Urothelium cell line (cell line): ENCODE measurements around the gene DHX15.
"Not testable (repeated sequence)": the region's sequence is repeated elsewhere in the genome, so short reads cannot be mapped to it uniquely, and the experiment has no call there.

ENCODE experiments used
- DNase-seq: peaks from one replicate; pipeline ENCODE4 v3.0.0; 2011; ENCODE audit warnings: low spot score, mixed read lengths
- FAIRE-seq: peaks from 2 replicates; lab custom pipeline; 2011; peaks lifted over from hg19 to GRCh38; lab: Jason Lieb, UNC

The DHX15 gene

DNA sequence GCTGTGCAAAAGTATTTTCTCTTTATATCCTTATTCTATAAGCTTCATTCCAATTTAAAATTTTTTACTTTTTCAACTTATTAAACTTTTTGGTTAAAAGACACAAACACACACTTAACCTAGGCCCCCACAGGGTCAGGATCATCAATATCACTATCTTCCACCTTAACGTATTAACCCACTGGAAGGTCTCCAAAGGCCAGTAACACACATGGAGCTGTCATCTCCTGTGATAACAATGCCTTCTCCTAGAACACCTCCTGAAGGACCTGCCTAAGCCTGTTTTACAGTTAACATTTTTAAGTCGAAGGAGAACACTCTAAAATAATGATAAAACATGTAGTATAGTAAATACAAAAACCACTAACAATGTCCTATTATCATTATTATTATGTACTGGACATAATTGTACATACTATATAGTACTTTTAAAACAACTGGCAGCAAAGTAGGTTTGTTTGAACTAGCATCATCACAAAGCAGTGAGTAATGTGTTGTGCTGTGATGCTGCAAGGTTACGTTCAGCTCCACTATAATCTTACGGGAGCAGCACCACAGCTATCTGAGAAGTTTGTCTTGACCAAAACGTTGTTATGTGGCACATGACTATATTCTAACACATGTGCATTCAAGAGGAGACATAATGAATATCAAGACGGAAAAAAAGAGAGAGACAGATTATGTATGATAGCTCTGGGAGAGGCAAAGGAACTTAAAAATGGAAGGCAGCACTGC is 33.7 kb downstream of the DHX15 start:
- DNase-seq (no peak), FAIRE-seq (no peak)

GRCh38 chr4:24547979-24548378 is 36.4 kb downstream of the DHX15 start:
- FAIRE-seq (no peak), DNase-seq (no peak)

DNA sequence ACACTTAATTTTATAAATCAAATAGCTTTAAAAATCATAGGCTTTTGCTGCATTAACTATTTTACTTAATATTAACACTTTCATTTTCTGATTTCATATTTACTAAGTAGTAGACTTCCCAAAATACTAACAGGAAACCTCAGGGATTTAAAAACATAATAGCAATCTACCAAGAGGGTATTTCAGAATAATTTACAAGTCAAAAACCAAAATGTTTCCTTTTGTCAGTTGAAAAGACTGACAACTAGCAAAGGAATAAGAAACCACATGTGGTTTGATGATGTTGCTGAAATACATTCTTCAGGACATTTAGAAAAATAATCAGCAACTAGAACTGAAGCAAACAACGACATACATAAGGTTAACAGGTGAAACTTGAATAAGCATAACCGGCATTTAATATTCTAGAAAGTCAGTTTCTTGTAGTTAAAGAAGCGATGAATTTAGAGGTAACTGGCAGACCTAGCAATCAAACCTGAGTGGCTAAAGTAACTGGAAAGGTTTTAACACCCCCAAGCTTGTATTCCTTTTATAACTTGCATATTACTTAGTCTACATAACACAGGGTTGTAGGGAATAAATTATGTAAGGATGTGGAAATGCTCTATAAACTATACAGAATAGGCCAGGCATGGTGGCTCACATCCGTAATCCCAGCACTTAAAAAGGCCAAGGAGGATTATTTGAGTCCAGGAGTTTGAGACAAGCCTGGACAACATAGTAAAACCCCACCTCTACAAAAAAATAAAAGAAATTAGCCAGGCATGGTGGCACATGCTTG is 40.0 kb downstream of the DHX15 start:
- DNase-seq (no peak), FAIRE-seq (no peak)

DNA sequence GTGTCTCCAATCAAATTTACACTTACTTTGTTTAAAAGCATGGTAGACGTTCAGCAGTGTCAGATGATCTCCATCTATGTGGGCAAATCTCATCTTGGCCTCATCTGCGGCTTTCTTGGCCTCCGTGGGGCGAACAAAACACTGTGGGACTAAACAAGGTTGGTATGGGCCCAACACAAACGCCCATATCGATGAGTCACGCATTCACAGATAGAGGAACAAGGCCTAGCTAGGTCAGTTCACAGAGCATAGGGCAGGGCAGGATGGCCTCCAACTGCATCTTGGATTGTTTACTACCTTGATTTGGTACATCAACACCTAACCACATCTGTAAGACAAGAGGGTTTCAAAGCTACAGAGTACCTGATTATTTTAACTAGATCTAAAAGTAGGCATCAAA is 47.3 kb downstream of the DHX15 start:
- FAIRE-seq = no peak

DNA sequence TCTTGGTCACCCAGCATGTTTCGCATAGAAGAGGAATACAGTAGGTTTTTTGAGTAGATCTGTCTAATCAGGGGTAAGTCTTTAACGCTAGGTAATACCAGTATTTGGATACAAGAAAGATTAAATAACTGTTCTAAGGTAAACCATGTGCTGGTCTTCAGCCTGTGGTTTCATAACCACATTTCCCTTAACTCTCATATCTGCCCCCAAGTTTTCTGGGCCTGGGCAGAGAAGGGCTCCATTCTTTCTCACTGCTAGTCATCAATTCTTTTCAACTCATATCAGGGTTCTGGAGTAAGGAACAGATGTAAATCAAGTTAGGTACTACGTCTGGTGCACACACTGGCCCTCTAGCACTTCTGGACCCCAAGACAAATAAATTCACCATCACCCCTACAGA is 49.0 kb downstream of the DHX15 start:
- DNase-seq (no peak), FAIRE-seq (no peak)

More for the DNA sequence above, 47.3 kb downstream of the DHX15 start:
- no peak for DNase-seq

DNA sequence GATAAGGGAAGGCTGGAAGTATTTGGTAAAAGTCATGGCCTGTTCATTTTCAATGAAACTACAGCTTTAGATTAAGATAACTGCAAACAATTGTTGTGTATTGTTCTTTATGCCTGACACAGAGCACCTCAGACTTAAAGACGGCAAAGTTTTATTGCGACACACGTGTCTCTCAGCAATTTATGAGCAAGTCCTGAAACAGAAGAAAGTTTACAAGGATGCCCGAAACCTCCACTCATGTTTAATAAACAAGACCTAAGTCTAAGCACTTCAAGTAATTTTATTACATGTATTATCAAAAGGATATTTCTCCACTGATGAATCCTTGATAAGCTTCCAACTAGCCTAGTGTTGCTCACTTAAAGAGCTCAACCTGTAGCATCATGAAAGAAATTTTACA is 51.0 kb downstream of the DHX15 start:
- DNase-seq = no peak
- no peak for FAIRE-seq

DNA sequence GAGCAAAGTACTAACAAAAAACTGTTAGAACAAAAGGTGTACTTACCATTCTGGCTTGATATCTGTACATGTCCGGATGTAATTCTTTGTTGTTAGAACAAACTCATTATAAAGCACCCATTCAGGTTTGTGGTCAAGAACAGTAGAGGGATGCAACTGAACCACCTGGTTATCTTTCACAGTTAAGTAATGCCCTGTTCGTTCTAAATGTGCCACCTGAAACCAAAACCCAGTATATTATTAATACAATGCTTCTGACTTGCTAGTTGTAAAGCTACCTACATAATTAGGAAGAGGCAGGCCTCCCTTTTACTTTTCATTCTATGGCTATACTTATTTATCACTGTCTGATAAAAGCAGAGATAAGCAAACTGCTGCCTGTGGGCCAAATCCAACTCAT is 54.8 kb downstream of the DHX15 start:
- DNase-seq (no peak), FAIRE-seq (no peak)

- DNase-seq (no peak), FAIRE-seq (no peak)
These were observed 57.0 kb downstream of the DHX15 start for GRCh38 chr4:24527371-24527770.

GRCh38 chr4:24521544-24521943 is 62.8 kb downstream of the DHX15 start:
- DNase-seq (no peak), FAIRE-seq (no peak)

DNA sequence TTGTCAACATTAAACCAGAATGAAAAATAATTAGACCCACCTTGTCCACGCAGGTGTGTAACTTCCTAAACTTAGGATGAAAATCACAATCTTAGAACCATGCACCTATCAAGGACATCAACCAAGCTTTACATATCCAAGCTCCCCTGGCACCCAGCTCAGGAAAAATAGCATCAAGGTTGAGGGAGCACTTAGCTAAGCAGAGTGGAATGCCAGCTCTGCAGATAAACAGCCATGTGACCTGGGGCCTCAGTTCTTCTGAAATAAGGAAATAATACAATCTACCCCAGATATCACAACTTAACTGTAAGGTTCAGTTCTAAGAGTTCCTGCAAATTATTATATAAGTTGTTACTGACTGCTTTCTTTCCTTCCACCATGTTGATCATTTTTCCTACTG is 64.7 kb downstream of the DHX15 start:
- FAIRE-seq = no peak
- DNase-seq = no peak

DNA sequence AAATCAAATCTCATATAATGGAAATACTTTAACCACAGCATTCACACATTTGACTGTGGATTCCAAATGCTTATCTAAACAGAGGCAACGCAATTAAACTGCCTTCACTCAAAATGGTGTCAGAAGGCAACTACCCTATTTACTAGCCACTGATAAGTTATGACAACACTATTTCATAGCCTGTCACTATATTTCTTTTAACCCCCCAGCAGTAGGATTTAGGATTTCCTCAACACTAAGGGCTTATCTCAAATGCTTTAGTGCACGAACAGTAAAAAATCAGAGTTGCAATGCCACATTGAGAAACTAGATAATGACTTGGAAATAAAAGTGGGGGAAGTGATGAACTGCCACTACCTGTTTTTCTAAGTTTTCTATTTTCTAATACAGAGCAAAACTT is 66.7 kb downstream of the DHX15 start:
- FAIRE-seq = no peak
- DNase-seq = no peak

DNA sequence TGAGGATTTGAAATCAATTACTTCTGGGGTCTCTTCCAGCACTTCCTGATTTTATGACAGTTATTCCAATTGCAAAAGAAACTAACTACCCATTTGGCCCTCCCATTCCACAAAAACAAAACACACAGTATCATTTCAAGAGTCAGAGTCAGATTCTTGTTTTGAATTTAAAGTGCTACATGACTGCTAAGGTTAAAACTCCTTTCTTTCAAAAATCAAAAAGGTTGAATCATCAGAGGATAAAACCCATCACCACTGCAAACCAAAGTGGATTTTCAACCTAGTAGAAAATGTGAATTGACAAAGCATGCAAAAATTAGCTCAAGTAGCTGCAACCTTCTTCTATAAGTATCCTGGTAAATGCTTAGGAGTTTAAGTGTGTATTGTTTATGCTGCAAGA is 67.4 kb downstream of the DHX15 start:
- no peak for FAIRE-seq
- DNase-seq = no peak

DNA sequence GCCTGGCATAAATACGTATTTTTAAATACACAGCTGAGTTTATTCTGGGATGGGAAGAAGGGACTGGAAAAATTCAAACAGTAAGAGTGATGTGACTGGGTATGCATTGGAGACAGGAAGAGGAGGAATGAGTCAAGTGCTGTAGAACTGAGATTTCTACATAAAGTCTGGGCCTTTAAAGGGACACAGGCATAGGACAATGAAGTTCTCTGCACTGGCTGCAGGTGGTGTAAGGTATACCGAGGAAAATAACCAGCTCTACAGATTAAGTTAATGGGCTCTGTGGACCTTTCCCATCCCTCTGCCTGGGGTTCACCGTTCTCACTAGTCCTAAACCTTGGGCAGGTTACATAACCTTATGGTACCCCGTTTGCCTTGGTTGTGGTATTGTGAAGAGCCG is 68.7 kb downstream of the DHX15 start:
- FAIRE-seq (no peak), DNase-seq (no peak)

DNA sequence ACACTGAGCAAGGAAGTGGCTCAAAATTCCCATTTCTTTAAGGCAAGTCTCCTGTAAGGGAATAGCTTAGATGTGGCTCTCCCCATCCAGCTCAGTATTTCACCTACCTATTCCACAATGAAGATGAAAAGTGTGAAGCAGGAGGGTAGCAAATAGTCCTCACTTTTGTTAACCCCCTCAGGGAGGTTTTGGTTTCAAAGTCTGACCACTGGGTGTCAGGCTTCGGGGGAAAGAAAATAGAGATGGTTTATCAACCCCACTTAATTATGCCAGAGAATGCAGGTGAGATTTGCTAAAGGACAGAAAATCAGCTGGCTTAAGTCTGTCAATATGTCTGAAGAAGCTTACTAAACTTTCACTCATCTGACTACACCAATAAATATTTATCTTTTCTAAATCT is 69.5 kb downstream of the DHX15 start:
- DNase-seq (no peak), FAIRE-seq (no peak)

DNA sequence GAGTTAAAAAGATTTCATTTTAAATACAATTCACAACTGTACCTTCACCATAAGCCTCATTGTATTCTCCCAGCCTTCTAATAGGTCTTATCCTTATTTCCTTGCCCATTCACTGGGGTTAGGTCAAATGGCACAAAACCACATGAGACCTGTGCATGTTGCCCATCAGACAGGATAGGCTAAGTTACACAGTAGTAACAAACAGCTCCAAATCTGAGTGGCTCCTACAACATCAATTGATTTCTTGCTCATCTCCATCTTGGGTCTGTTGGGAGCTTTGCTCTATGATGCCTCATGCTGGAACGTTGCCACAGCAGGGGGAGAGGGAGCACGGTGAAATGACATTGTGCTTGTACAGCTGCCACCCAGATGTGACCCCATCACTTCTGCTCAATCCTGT is 70.6 kb downstream of the DHX15 start:
- FAIRE-seq = no peak
- DNase-seq = no peak

GRCh38 chr4:24511371-24512063 is 72.8 kb downstream of the DHX15 start:
- DNase-seq (no peak), FAIRE-seq (no peak)

GRCh38 chr4:24510091-24510490 is 74.3 kb downstream of the DHX15 start:
- DNase-seq (no peak), FAIRE-seq (no peak)

- no peak for FAIRE-seq
- DNase-seq = no peak
These were observed 75.8 kb downstream of the DHX15 start for GRCh38 chr4:24508541-24508940.

DNA sequence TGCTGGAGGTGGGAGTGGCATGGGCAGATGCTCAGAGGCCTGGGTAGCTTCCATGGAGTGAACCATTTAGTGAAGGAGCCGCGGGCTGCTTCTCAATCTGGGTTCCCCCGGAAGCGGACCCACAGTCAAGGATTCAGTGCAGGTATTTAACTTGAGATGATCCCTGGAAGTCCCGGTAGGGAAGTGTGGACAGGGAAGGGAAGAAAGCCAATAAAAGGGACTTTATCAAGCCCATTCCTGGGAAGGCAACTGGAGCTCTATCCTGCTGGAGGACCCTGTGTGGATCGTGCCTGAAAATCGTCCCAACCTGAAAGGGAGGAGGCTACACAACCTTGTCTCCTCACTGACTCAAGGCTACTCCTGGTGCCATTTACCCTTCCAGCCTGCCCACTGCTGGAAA is 76.9 kb downstream of the DHX15 start:
- FAIRE-seq (no peak), DNase-seq (no peak)

GRCh38 chr4:24503090-24503489 is 81.3 kb downstream of the DHX15 start:
- DNase-seq, FAIRE-seq: not testable (repeated sequence)

GRCh38 chr4:24497221-24497620 is 87.1 kb downstream of the DHX15 start:
- DNase-seq (no peak), FAIRE-seq (no peak)

- no peak for FAIRE-seq
- no peak for DNase-seq
These were observed 87.8 kb downstream of the DHX15 start for GRCh38 chr4:24496597-24496996.
